HL-60 (cell line): ENCODE measurements around the gene MAP2K5.

Experiments
- DNase-seq, 2 experiments: peaks; one replicate each; pipeline ENCODE4 v3.0.0-alpha.2; 2010 to 2020; ENCODE audit warnings: low read depth in 1 of 2, low spot score in 1 of 2
- H3K27ac ChIP-seq: fragments of 250-450 bp; sonication (Bioruptor Pico); replicated peaks from 2 replicates; pipeline ENCODE4 v1.5.1; 2020; ENCODE audit warnings: mild to moderate bottlenecking, moderate library complexity
- H3K27me3 ChIP-seq: fragments of 250-450 bp; sonication (Bioruptor Pico); 2 replicates; pipeline ENCODE4 v1.5.1; 2021; ENCODE audit warnings: mild to moderate bottlenecking, moderate library complexity; ENCODE audit not compliant: insufficient read depth, poor library complexity, severe bottlenecking
- H3K4me3 ChIP-seq: replicated peaks from 2 replicates; pipeline ENCODE4 v1.5.1; 2011; ENCODE audit warnings: mild to moderate bottlenecking, control low read depth, low read length; ENCODE audit not compliant: insufficient read depth
- CTCF ChIP-seq: IDR thresholded peaks from one replicate; pipeline ENCODE4 v1.5.1; 2011; ENCODE audit warnings: low read length, control low read depth, inconsistent platforms; ENCODE audit not compliant: insufficient read depth
- GABPA ChIP-seq: IDR thresholded peaks from 2 replicates; pipeline ENCODE4 v1.6.1; 2012; ENCODE audit warnings: low read depth
- POLR2AphosphoS5 ChIP-seq: IDR thresholded peaks from 2 replicates; pipeline ENCODE4 v1.6.1; 2012; ENCODE audit warnings: low read depth
- REST ChIP-seq: IDR thresholded peaks from 2 replicates; pipeline ENCODE4 v1.6.1; 2012; ENCODE audit warnings: low read depth; ENCODE audit not compliant: insufficient replicate concordance
- SPI1 ChIP-seq: IDR thresholded peaks from 2 replicates; pipeline ENCODE4 v1.6.1; 2012; ENCODE audit warnings: low read depth, mild to moderate bottlenecking, borderline replicate concordance

MAP2K5 gene

GRCh38 chr15:67836955-67837354 lies 294.5 kb downstream of the MAP2K5 start:
- H3K27ac ChIP-seq: no peak overlapping the region
- no peaks in the 10 kb centered on the region for H3K27me3 ChIP-seq
- H3K4me3 ChIP-seq: no peak overlapping the region
- TF ChIP-seq GABPA (no peak), CTCF (no peak), POLR2AphosphoS5 (no peak), SPI1 (no peak), REST (no peak)
- no peak for DNase-seq

- peak overlapping the region; percentile 52 for H3K4me3 ChIP-seq
- H3K27me3 ChIP-seq: no peaks in the 10 kb centered on the region
Measured at GRCh38 chr15:67838789-67839332, 296.4 kb downstream of the MAP2K5 start.

GRCh38 chr15:67839499-67839928 lies 297.0 kb downstream of the MAP2K5 start:
- peak; percentile 53 to 82 for DNase-seq
- H3K27me3 ChIP-seq: no peaks in the 10 kb centered on the region
- H3K4me3 ChIP-seq: peak overlapping the region; percentile 52
- TF ChIP-seq GABPA (no peak), POLR2AphosphoS5 (no peak), REST (no peak), SPI1 (peak; percentile 11; the same call in 1 of the 2 replicates)
- peak overlapping the region; percentile 95 for H3K27ac ChIP-seq

More at GRCh38 chr15:67838789-67839332, 296.4 kb downstream of the MAP2K5 start:
- peak overlapping the region; percentile 95 for H3K27ac ChIP-seq
- TF ChIP-seq SPI1 (no peak), REST (peak; percentile 60), POLR2AphosphoS5 (peak; percentile 53)
- peak; percentile 68 to 79 for DNase-seq

GRCh38 chr15:67839929-67840748 lies 297.6 kb downstream of the MAP2K5 start, which contains the start of gene RNU6-1:
RNU6-1 (minus strand) TSS chr15:67840045.
- Histone ChIP-seq H3K27me3 (no peaks in the 10 kb centered on the region), H3K27ac (peak within 1 kb of the TSS; percentile 95), H3K4me3 (peak within 1 kb of the TSS; percentile 72)
- peak; percentile 93 to 96 for DNase-seq
- TF ChIP-seq SPI1: no peak
- peak; percentile 91 for TF ChIP-seq POLR2AphosphoS5
- peak; percentile 71 for TF ChIP-seq REST
- TF ChIP-seq CTCF: no peak
- TF ChIP-seq GABPA: 0 out of 2 replicates have a peak, but pooled peaks have one; percentile 7
